SKM-1 (cell line): ENCODE data around the gene SLC2A11.
"Not testable (repeated sequence)": the region's sequence is repeated elsewhere in the genome, so short reads cannot be mapped to it uniquely, and the experiment has no call there.

Source experiments
- DNase-seq: peaks from one replicate; lab custom pipeline; 2025; ENCODE audit not compliant: unreplicated experiment; lab: John Stamatoyannopoulos, UW

Gene SLC2A11

GRCh38 chr22:23846081-23846469 lies 11.6 kb upstream of the SLC2A11 start:
- DNase-seq, result no peak

DNA sequence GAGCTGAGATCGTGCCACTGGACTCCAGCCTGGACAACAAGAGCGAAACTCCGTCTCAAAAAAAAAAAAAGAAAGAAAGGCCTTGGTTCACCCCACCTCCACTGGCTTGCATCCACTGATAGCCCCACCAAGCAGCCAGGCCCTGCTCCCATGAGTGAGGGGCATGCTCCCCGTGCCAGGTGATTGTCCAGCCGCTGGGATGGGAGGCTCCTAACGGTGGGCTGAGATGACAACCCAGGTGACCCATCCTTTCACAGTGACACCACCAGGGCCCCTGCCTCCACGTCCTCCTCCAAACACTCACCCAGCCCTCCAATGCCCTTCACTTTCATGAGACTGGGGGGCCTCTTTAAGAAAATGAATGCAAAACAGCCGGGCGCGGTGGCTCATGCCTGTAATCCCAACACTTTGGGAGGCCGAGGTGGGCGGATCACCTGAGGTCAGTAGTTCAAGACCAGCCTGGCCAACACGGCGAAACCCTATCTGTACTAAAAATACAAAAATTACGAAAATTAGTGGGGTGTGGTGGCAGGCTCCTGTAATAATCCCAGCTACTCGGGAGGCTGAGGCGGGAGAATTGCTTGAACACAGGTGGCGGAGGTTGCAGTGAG lies 10.3 kb upstream of the SLC2A11 start:
- no peak for DNase-seq

GRCh38 chr22:23847991-23848864 lies 9.4 kb upstream of the SLC2A11 start:
- no peak for DNase-seq

DNA sequence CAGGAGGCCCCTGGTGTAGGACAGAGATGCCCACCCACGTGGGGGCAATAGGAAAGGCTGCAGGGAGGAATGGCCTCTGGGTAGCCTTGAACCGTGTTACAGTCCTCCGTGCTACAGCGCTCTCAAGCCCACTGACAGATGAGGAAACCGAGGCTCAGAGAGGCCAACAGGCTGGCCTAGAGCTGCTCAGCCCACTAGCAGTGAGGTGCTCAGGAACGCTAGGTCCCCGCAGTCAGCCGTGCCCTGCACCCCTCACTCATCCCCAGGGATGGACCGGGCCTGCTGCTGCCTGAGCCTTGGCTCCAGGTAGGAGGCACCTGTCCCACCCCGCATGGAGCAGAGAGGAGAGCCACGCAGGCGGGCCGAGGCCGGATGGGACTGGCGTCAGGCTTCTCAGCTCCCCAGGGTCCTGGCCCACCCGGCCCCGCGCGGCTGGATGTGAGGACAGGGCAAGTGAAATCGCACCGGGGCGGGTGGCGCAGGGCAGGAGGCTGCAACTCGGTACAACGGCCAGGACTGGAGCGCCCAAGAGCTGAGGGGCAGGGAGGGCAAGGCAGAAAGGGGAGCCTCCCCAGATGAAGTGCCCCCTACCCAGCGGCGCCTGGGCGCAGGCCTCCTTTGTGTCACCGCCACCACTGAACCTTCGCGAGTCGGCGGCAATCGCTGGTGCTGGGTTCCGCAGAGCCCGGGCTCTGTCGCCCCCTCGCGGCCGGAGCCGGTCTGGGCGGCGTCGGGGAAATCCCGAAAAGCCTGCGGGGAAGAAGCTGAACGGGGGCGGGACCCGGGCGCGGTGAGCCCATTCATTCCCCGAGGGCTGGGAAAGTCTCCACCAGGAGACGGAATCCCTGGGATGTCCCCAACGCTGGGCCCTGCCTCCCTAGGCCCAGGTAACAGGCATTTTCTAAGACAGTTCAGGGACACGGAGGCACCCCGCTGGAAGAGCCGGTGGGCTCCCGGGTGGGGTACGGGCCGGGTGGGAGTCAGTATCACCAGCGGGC lies 8.4 kb upstream of the SLC2A11 start:
- DNase-seq, result peak; percentile 21

GRCh38 chr22:23850136-23850611 lies 7.5 kb upstream of the SLC2A11 start:
- DNase-seq, result no peak

DNA sequence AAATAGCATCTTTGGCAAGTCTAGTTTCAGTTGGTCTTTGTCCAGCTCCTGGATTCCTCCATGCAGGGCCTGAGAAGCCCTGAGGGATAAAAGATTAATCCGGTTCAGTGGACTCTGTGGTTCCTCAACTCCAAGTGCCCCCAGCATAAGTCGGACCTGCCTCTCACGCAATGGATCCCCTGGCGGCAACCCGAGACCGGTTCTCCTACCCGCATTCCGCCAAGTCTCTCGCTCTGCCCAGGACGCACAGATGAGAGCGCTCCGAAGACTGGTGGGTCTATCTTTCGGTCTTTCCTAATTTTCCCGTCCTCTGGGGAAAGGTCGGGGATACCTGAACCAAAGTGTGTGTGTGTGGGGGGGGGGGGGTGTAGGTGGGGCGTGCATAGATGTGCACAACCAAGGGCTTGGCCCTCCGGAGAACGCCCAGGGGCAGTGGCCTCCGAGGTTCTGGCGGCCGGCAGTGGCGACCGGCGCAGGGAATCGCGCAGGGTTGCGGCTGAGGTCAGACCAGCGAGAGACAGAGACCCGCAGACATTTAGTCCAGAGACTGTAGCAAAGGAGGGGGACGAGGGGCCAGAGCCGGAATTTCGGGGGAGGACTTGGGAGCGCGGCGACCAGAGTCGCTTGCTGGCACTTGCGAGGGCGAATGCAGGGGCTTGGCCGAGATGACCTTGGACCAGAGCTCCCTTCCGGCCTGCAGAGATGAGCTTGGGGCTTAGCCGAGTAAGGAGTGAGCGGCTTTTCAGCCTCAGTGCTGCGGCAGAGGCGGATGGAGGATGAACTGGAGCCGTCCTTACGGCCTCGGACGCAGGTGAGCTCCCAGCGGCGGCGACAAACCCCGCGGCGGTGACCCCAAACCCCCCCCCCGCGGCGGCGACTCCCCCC lies 712 bp upstream of the SLC2A11 start:
- no peak for DNase-seq

DNA sequence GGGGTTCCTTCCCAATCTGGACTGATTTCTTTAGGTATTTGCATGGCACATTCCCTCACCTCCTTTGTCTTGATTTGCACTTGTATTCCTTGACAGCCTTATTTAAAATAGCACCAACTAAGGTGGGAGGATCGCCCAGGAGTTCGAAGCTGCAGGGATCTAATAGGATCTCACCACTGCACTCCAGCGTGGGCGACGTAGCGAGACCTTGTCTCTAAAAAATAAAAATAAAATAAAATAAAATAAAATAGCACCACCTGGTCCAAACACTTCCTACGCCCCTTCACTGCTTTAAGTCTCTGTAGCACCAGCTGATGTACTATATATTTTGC lies 775 bp downstream of the SLC2A11 start:
- no peak for DNase-seq

DNA sequence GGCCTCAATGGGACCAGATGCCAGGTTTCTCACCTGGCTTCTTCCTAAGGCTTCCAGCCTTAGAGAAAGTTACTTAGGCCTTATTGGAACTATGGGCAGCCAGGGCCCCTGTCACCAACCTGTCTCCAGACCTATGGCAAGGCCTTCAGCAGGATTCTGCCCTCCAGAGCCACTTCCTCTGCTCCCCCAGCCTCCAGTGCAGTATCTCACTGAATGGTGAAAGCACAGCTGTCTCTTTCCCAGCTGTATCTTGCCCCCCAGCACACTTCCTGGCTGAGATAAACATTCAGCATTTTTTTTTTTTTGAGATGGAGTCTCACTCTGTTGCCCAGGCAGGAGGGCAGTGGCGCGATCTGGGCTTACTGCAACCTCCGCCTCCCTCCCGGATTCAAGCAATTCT lies 1.5 kb downstream of the SLC2A11 start:
- no peak for DNase-seq

- DNase-seq, result not testable (repeated sequence)
These were observed 2.5 kb downstream of the SLC2A11 start for GRCh38 chr22:23860187-23860586.

GRCh38 chr22:23862103-23862502 lies 4.4 kb downstream of the SLC2A11 start:
- DNase-seq, result no peak

DNA sequence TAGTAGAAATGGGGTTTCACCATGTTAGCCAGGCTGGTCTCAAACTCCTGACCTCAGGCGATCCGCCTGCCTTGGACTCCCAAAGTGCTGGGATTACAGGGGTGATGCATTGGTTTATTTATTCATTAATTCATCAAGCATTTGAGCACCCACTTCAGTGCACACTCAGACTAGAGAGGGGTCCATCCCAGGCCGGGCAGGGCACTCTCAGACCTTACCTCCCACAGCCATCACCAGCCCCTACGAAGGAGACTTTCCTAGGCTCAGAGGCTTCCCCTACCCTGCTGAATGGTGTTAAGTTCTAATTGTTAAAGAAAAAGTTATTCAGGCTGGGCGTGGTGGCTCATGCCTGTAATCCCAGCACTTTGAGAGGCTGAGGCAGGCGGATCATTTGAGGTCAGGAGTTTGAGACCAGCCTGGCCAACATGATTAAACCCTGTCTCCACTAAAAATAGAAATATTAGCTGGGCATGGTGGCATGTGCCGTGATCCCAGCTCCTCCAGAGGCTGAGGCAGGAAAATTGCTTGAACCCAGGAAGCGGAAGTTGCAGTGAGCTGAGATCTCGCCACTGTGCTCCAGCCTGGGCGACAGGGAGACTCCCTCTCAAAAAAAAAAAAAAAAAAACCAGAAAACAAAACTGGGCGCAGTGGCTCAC lies 7.0 kb downstream of the SLC2A11 start:
- DNase-seq, result not testable (repeated sequence)

- no peak for DNase-seq
These were observed 10.9 kb downstream of the SLC2A11 start for GRCh38 chr22:23868580-23868979.

DNA sequence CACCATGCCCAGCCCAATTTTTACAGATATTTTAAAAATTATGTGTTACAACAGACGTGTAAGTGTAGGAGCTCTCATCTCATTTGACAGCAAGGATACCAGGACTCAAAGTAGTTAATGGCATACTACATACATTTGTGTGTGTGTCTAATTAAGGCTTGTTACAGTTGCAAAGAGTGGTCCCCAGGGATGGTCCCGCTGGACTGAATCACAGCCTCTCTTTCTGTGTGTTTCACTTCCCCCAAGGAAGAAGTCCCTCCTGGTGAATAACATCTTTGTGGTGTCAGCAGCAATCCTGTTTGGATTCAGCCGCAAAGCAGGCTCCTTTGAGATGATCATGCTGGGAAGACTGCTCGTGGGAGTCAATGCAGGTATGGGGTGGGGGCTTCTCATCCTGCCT lies 17.2 kb downstream of the SLC2A11 start:
- no peak for DNase-seq

- no peak for DNase-seq
These were observed 18.1 kb downstream of the SLC2A11 start for GRCh38 chr22:23875801-23876200.

- DNase-seq, result no peak
These were observed 19.9 kb downstream of the SLC2A11 start for GRCh38 chr22:23877566-23877965.

DNA sequence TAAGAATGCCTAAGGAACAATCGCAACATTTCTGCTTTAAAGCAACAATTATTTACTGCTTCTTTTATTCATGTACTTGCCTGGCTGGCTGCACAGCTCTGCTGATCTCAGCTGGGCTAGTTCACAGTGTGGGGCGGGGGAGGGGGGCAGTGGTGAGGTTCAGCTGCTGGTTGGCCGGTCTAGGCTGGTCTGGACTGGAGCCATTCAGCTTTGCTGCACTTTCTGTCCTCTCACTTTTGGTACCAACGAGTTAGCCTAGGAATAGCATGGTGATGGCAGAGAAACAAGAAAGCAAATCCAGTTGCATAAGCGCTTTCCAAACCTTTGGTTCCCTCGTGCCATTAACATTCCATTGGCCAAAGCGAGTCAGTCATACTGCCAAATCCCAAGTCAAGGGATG lies 20.5 kb downstream of the SLC2A11 start:
- DNase-seq, result no peak

DNA sequence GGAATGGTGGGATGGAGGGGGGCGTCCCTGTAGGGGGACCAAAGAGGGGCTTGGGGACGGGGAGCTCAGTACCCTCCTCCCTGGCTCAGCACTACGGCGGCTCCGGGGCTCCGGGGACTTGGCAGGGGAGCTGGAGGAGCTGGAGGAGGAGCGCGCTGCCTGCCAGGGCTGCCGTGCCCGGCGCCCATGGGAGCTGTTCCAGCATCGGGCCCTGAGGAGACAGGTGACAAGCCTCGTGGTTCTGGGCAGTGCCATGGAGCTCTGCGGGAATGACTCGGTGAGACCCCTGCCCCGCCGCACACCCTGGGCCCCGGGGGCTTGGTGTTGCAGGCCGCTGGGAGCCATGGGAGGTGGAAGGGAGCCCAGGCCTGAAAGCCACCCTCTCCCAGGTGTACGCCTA lies 24.7 kb downstream of the SLC2A11 start:
- DNase-seq, result no peak

DNA sequence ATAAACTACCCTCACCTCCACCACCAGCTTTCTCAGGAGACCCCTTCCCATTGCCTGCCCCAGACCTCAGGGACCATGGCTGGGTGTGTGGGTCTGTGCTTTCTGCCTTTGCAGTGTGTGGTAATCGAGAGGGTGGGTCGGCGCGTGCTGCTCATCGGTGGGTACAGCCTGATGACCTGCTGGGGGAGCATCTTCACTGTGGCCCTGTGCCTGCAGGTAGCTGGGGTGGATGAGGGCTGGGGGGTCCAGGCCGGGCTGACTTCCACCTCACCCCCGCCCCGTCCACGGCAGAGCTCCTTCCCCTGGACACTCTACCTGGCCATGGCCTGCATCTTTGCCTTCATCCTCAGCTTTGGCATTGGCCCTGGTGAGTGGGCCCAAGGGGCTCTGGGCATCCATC lies 26.0 kb downstream of the SLC2A11 start:
- no peak for DNase-seq

DNA sequence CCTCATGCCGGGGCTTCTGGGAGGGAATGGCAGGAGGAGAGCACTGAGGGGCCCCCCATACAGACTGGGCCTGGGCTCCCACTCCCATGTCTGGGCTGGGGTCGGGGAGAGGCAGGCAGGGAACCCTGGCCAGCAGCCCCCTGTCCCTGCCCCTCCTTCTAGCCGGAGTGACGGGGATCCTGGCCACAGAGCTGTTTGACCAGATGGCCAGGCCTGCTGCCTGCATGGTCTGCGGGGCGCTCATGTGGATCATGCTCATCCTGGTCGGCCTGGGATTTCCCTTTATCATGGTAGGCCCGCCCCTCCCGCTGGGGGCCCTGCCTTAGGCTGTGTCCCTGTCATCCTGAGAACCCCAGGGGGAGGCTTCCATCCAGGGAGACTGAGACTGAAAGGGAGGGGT lies 26.5 kb downstream of the SLC2A11 start:
- no peak for DNase-seq
